K562 (cell line): ENCODE measurements around the gene TRAF3.

Experiments used
- CBFB ChIP-seq: sonication (generic); formaldehyde crosslinking; IDR thresholded peaks from 2 replicates; pipeline ENCODE4 v1.4.0; 2020; ENCODE audit warnings: mild to moderate bottlenecking, missing genetic modification reagents
- CBX5 ChIP-seq: IDR thresholded peaks from 2 replicates; pipeline ENCODE4 v1.6.1; 2014; ENCODE audit warnings: low read depth, borderline replicate concordance
- CTCF ChIP-seq, 3 experiments: IDR thresholded peaks in 2 of 3; conservative IDR thresholded peaks in 1 of 3; 2 replicates each; pipeline ENCODE4 v1.5.1; 2011 to 2012; ENCODE audit warnings: low read length in 3 of 3, mild to moderate bottlenecking in 3 of 3, control low read depth in 2 of 3, improper control_type of control experiment in 1 of 3, inconsistent platforms in 1 of 3, low read depth in 1 of 3, mixed read lengths in 1 of 3, moderate library complexity in 1 of 3; ENCODE audit not compliant: insufficient read depth in 2 of 3
- ETV6 ChIP-seq, 3 experiments: fragments of 150-350 bp in 1 of 3; sonication (generic) in 1 of 3; formaldehyde crosslinking in 1 of 3; IDR thresholded peaks; 2 replicates each; pipeline versions ENCODE4 v1.6.1 to v1.8.0; 2014 to 2022; ENCODE audit warnings: borderline replicate concordance in 2 of 3, low read depth in 2 of 3, antibody characterized with exemption in 1 of 3, low read length in 1 of 3, mild to moderate bottlenecking in 1 of 3, missing genetic modification reagents in 1 of 3
- TAF1 ChIP-seq: IDR thresholded peaks from 2 replicates; pipeline ENCODE4 v1.6.1; 2011; ENCODE audit warnings: mild to moderate bottlenecking, low read length, moderate library complexity; ENCODE audit not compliant: insufficient read depth, control insufficient read depth, severe bottlenecking; ENCODE audit errors: extremely low read depth
- ZBTB1 ChIP-seq: sonication (generic); formaldehyde crosslinking; IDR thresholded peaks from 2 replicates; pipeline ENCODE4 v1.8.1; 2023; ENCODE audit warnings: missing genetic modification reagents, low read depth, mild to moderate bottlenecking, borderline replicate concordance
- ZFP1 ChIP-seq: fragments of 450-650 bp; formaldehyde crosslinking; IDR thresholded peaks from 2 replicates; pipeline ENCODE4 v1.4.0; 2020; ENCODE audit warnings: mild to moderate bottlenecking, mixed read lengths
- TF ChIP-seq, protein P1 (sequence below): sonication (generic); formaldehyde crosslinking; IDR thresholded peaks from 2 replicates; pipeline ENCODE4 v1.8.1; 2023; ENCODE audit warnings: mild to moderate bottlenecking, missing genetic modification reagents
- TF ChIP-seq, protein P2 (sequence below), 3 experiments: fragments of 200-800 bp in 1 of 3; sonication (Bioruptor generic) in 1 of 3; sonication (generic) in 1 of 3; formaldehyde crosslinking in 1 of 3; IDR thresholded peaks; 2 replicates each; pipeline versions ENCODE4 v1.6.1 to v1.8.0; 2016 to 2022; ENCODE audit warnings: mild to moderate bottlenecking in 2 of 3, missing compliant biosample characterization in 2 of 3, missing genetic modification characterization in 2 of 3, missing genetic modification reagents in 1 of 3

- TF ChIP-seq TAF1 (no peak), ETV6 (IDR thresholded peaks at IDR 0.05; ENCODE audit: borderline replicate concordance in 1 of 2, low read depth in 2 of 2, low read length in 1 of 2) (no peak), ETV6 (CRISPR knock-in tag; IDR thresholded peaks at IDR 0.05; ENCODE audit: borderline replicate concordance) (no peak), CTCF (IDR thresholded peaks at IDR 0.05 in 2 of 3, conservative IDR thresholded peaks at IDR 0.05 in 1 of 3; ENCODE audit: insufficient read depth in 2 of 3, low read depth in 1 of 3, low read length in 3 of 3) (no peak), ZFP1 (no peak), CBFB (no peak), ZBTB1 (no peak), CBX5 (no peak)
- TF ChIP-seq, protein P1, sequence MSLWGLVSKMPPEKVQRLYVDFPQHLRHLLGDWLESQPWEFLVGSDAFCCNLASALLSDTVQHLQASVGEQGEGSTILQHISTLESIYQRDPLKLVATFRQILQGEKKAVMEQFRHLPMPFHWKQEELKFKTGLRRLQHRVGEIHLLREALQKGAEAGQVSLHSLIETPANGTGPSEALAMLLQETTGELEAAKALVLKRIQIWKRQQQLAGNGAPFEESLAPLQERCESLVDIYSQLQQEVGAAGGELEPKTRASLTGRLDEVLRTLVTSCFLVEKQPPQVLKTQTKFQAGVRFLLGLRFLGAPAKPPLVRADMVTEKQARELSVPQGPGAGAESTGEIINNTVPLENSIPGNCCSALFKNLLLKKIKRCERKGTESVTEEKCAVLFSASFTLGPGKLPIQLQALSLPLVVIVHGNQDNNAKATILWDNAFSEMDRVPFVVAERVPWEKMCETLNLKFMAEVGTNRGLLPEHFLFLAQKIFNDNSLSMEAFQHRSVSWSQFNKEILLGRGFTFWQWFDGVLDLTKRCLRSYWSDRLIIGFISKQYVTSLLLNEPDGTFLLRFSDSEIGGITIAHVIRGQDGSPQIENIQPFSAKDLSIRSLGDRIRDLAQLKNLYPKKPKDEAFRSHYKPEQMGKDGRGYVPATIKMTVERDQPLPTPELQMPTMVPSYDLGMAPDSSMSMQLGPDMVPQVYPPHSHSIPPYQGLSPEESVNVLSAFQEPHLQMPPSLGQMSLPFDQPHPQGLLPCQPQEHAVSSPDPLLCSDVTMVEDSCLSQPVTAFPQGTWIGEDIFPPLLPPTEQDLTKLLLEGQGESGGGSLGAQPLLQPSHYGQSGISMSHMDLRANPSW (CRISPR knock-in tag): no peak
- TF ChIP-seq, protein P2, sequence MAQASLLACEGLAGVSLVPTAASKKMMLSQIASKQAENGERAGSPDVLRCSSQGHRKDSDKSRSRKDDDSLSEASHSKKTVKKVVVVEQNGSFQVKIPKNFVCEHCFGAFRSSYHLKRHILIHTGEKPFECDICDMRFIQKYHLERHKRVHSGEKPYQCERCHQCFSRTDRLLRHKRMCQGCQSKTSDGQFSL (CRISPR knock-in tag; IDR thresholded peaks at IDR 0.05): no peak
- TF ChIP-seq, protein P2 (tag; IDR thresholded peaks at IDR 0.05): no peak
Measured at GRCh38 chr14:102873546-102874061, 96.4 kb downstream of the TRAF3 start.
